ENCODE measurements around the gene NID1. TPM values are rescaled to one million over a fixed set of nuclear protein-coding genes. Genes with fewer than 3 reads are reported as not detected.
"Not testable (repeated sequence)": the region's sequence is repeated elsewhere in the genome, so short reads cannot be mapped to it uniquely, and the experiment has no call there.

NID1 gene
- total RNA-seq, 1 donor from 2014 or later: 321 TPM

DNA sequence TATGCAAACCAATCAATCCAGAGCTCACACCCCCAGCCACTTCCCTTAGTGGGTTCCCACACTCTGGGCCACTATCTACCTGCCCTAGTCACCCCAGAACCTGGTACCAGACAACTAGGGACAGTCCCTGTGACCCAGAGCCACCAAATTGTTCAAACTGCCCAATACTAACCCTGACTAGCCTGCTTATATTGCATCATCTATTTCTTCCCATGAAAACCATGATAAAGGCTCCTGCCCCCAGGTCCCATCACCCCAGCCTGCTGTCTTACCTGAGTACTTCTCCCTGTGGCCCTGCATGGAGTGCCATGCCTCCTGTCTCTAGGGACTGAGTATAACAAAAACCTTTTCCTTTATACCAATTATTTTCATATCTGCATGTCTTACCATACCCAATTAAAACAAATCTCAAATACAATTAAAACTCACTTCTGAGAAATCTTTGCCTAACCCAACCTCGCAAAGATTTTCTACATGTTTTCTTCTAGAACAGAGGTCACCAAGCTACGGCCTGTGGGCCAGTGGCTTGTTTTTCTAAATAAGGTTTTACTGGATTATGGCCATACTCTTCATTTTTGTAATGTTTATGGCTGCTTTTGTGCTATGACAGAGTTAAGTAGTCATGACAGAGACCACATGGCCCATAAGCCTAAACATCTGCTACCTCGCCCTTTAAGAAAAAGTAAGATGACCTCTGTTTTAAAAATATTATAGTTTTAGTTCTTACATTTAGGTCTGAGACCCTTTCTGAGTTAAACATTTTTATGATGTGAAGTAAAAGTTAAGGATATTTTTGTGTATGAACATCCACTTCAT, 31.0 kb upstream of the NID1 start:
- no peak for DNase-seq (ENCODE audit: extremely low read depth, low read depth, low spot score)

DNA sequence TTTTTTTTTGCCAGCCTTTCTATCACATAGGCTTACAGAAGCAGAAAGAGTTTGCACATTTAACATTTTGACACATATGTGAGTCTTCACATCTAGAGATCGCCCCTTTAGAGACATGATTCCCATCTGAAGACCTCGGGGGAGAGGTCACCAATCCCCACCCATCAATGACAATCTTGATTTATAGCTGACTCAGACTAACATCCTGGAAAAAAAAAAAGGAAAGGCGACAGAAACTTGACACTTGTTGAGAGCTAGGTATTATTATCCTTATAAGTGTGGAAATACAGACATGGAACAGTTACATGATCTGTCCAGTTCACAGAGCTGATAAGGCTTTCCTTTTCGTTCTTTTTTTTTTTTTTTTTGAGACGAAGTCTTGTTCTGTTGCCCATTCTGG, 28.0 kb upstream of the NID1 start:
- no peak for DNase-seq (ENCODE audit: extremely low read depth, low read depth, low spot score)

DNA sequence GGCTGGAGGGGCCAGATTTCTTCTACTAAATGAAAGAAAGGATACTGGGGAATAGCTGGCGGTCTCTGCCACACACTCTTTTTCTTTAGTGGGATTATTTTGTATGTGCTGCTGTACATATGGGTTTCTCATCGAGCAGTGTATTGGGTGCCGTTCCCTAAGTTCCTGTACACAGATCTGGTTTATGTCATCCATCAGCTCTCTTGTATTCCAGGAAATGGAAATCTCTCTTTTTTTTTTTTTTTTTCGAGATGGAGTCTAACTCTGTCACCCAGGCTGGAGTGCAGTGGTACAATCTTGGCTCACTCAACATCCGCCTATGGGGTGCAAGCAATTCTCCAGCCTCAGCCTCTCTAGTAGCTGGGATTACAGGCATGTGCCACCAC, 27.0 kb upstream of the NID1 start:
- no peak for DNase-seq (ENCODE audit: extremely low read depth, low read depth, low spot score)

DNA sequence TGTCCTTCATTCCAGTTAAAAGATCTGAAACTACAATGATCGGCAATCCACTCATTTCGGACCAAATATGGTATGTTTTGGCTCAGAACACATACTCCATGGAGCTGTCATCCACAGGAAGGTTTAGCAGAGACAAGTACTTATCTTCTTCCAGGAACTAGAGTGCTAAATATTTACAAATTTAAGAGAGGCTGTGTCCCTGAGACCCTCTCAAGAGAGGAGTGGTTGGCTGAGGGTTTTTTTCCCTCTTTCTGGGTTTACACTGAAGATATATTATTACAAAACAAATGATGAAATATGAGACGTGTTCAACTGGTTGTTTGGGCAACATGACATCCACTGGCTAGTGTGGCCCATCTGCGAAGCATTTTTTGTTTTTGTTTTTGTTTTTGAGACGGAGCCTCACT, 25.9 kb upstream of the NID1 start:
- DNase-seq (ENCODE audit: extremely low read depth, low read depth, low spot score): no peak

DNA sequence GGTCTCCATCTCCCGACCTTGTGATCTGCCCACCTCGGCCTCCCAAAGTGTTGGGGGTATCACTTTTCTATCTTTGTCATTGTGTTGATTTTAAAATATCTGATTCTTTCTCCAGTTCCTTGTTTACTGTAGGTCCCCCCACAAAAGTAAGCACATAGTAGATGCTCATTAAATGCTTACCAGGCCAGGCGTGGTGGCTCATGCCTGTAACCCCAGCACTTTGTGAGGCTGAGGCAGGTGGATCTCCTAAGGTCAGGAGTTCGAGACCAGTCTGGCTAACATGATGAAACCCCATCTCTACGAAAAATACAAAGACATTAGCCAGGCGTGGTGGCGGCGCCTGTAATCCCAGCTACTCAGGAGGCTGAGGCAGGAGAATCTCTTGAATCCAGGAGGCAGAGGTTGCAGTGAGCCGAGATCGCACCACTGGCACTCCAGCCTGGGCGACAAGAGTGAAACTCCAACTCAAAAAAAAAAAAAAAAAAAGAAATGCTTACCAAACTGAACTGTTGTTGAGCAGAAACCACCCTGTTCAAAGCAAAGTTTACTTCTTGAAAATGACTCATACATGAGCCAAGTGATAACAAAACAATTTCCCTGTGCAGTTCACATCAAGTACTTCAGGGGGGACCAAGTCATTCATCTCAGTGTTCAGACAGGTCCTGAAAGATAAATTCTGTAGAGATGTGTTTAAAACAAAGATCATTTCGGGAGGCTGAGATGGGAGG, 24.3 kb upstream of the NID1 start:
- no peak for DNase-seq (ENCODE audit: extremely low read depth, low read depth, low spot score)

DNA sequence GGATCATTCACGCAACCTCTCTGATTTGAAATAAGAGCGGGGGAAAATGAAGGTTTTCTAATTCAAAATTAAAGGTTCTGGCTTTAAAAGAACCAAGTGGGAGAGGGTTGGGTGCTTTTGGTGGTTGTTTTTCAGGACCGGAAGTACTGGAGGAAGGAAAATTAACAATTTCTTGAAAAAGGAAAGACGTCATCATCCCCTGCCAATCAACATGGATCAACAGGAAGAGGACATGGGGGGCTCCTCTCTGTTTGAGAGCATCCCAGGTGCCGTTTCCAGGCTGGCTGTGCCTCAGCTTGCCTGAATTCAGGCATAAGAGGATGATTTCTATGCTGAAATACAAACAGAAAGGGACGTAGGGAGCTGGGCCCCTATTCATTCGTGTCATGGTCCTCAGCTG, 21.6 kb upstream of the NID1 start:
- no peak for DNase-seq (ENCODE audit: extremely low read depth, low read depth, low spot score)

DNA sequence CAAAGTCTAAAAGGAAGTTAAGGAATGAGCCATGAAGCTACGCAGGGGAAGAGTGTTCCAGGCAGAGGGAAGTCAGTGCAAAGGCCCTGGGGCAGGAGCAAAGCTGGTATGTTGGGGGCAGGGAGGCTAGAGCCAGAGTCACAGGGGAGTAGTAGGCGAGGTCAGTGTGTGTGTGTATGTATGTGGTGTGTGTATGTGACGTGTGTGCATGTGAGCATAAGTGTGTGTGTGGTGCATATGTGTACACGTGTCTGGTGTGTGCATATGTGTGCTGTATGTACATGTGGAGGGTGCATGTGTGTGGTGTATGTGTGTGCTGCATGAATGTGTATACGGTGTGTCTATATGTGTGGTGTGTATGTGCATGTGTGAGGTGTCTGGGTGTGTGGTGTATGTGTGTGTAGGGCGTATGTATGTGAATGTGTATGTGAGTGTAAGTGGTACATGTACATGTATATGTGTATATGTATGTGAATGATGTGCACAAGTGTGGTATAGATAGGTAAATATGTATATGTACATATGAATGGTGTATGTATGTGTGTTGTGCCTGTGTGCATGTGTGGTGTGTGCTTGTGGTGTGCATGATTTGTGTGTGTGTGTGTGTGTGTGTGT, 20.8 kb upstream of the NID1 start:
- DNase-seq (ENCODE audit: extremely low read depth, low read depth, low spot score): no peak

DNA sequence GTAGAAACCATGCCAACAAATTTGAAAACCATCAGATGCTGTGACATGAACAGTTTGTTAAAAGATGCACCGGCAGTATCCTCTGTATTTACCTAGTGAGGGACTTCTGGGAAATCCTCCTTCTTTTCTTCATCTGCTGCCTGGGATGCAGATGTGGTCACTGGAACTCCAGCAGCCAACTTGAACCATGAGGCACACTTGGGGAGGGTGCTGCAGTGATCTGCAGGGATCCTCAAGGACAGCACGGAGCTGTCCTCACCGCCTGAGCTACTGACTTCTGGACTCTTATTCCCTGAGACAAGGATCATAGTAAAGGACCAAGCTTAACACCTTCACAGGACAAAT, 19.5 kb upstream of the NID1 start:
- no peak for DNase-seq (ENCODE audit: extremely low read depth, low read depth, low spot score)

DNA sequence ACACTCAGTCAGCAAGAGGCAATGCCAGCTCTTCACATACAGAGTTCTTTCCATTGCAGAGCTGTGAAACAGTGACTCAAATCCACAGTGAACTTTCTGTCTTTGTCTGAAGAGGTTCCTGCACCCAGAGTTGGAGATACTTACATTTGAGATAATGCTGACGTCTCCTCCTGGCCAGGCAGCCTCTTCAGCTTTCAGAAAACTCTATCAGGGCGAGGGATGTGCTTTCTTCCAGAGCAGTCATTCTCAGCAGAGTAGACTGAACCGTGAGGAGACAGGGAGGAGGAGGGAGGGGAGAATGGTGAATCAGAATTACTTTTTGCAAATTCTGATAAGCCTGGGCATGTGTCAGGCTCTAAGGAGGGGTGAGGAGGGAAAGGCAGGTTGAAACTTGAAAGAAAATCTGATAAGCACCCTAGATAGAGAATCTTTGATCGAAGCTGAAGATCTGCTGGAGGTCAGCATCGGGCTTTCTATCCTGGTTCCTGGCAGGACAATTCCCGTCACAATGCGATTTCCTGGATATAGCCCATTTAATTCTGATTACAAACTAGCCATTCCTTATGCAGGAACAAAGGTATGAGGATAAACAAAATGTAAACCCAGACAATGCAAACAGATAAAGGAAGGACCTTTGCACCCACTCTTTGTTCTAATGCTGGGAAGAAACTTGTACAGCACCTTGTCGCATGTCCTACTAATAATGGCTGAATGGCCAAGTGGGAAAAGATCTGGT, 18.9 kb upstream of the NID1 start:
- no peak for DNase-seq (ENCODE audit: extremely low read depth, low read depth, low spot score)

DNA sequence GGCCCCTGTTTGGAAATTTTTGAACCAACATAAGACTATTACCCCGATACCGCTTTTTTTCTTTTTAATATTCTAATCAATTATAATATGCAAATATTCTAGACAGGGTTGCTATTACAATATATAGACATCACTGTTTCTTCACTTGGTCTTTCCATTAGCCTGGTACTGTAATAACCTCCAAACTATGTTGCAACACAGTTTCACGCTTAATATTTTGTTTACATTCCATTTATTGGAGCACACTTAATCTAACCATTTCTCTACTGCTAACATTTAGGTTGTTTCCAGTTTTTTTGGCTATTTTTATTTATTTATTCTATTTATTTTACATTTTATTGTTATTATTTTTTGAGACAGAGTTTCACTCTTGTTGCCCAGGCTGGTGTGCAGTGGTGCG, 17.6 kb upstream of the NID1 start:
- no peak for DNase-seq (ENCODE audit: extremely low read depth, low read depth, low spot score)

DNA sequence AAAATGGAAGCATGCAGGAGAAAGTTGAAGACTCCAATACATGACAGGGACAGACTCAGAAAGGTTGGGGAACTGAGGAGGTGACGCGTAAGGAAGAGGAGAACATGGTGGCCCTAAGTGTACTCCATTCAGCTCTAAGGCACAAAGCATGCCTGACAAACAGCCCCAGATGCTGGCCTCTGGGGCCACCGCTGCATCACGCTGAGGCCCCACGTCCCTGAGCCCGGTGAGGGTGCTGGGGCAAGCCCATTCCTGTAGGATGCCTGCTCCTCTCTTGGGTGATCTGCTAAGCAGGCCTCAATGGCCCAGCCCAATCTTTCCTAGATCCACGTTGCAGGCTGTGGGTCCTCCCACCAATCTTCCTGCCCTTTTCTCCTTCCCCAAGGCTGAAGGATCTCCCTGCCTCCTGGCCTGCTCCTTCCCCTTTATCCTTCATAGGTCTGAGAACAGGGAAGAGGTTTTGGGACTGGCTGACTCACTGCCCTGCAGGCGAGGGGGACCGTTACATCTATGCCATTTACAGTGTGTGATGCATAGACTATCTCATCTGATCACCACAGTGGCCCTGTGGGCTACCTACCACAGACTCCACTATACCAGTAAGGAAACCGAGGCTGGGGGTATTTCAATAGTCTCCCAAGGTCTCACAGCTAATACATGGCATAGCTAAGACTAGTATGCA, 16.8 kb upstream of the NID1 start:
- DNase-seq (ENCODE audit: extremely low read depth, low read depth, low spot score): no peak

DNA sequence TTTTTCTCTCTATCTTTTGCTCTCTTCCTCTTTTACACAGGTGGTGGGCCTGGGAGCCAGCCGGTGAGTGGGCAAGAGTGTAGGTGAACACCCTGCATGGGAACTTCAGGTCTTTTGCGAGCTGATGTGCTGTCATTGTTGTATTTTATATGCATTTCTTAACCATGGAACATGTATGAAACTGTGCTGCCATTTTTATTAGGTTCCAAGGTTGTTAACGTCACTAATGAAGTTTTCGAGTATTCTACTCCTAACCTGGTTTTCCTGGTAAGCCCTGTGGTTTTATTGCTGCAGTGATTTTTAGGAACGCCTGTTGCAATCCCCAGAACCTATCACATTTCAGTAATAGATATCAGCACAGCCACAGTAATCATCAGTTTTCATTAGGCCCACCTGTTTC, 14.8 kb upstream of the NID1 start:
- DNase-seq (ENCODE audit: extremely low read depth, low read depth, low spot score): no peak

DNA sequence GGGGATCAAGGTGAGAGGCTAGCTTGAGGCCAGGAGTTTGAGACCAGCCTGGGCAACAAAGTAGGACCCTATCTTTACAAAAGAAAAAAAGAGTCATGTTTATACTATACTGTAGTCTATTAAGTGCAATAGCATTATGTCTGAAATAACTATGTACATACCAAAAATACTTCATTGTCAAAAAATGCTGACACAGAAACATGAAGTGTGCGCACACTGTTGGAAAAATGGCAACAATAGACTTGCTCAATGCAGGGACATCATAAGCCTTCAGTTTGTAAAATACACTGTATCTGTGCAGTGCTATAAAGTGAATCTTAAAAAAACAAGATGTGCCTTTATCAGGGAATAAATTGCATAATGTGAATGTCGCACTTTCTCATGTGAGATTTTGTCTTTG, 14.1 kb upstream of the NID1 start:
- no peak for DNase-seq (ENCODE audit: extremely low read depth, low read depth, low spot score)

DNA sequence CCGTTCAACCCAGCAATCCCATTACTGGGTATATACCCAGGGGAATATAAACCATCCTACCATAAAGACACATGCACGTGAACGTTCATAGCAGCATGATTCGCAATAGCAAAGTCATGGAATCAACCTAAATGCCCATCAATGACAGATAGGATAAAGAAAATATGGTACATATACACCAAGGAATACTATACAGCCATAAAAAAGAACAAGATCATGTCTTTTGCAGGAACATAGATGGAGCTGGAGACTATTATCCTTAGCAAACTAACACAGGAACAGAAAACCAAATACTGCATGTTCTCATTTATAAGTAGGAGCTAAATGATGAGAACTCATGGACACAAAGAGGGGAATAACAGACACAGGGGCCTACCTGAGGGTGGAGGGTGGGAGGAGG, 13.2 kb upstream of the NID1 start:
- DNase-seq (ENCODE audit: extremely low read depth, low read depth, low spot score): not testable (repeated sequence)

DNA sequence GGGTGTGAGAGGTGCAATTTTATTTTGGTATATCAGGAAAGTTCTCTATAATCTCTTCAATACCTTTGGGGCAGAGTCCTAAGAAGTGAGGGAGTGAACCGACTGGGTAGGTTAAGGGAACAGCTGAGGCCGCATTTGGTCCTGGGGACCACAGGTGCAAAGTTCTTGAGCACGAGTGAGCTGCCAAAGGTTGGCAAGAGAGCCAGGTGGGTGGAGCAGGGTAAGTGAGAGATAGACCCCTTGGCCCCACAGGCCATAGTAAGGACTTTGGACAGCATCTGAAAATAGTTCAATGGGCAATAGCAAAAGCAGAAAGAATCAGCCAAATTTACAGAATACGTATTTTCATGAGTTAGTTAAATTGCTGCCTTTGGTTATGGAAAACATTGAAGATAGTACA, 11.0 kb upstream of the NID1 start:
- no peak for DNase-seq (ENCODE audit: extremely low read depth, low read depth, low spot score)

DNA sequence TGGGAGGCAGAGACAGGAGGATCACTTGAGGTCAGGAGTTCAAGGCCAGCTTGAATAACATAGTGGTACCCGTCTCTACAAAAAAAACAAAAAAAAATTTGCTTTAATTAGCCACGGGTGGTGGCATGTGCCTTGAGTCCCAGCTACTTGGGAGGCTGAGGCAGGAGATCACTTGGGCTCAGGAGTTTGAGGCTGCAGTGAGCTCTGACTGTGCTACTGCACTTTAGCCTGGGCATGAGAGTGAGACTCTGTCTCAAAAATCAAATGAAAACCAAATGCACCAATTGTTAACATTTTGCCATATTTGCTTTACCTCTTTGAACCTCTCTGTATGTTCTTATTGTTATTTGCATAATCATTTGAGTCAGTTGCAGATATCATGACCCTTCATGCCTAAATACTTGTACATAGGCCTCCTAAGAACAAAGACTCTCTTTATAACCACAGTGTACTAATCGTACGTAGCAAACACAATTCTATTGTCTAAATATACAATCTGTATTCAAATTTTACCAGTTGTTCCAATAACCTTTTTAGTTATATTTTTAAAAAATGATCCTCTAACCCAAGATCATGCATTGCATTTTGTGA, 8.5 kb upstream of the NID1 start:
- DNase-seq (ENCODE audit: extremely low read depth, low read depth, low spot score): no peak

DNA sequence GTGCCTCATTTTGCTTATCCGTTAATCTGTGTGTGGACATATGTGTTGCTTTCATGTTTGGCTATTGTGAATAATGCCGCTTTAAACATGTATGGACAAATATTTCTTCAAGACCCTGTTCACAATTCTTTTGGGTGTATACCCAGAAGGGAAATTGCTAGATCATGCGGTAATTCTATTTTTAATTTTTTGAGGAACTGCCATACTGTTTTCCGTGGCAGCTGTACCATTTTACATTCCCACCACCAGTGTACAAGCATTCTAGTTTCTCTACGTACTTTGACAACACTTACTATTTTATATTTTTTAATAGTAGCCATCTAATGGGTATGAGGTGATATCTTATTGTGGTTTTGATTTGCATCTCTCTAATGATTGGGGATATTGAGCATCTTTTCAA, 7.1 kb upstream of the NID1 start:
- DNase-seq (ENCODE audit: extremely low read depth, low read depth, low spot score): no peak

DNA sequence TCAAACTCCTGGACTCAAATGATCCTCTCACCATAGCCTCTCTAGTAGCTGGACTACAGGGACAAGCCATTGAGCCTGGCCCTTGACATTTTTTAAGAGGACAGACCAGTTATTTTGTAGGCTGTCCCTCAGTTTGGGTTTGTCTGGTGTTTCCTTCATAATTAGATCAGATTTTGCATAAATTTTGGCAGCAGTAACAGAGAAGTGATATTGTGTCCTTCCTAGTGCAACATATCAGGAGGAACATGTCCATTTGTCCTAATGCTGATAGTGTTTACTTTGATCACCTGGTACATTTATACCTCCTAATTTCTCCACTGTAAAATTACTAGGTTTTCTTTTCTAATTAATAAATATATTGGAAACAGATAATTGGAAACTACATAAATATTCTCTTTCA, 5.9 kb upstream of the NID1 start:
- no peak for DNase-seq (ENCODE audit: extremely low read depth, low read depth, low spot score)

DNA sequence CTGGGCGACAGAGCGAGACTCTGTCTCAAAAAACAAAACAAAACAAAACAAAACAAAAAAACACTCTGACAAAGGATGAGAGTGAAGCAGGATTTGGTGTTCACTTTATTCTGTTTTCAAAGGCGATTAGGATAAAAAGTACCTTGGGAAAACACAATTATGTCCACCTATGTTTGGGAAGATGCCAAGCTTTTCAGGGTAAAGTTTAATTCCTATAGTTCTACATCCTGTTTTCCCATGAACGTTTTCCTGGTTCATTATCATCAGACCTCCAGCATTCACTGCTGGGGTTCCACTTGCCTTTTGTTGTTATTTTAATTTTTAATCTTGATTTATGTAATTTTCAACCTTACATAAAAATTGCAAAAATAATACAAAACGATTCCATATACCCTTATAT, 4.9 kb upstream of the NID1 start:
- no peak for DNase-seq (ENCODE audit: extremely low read depth, low read depth, low spot score)

DNA sequence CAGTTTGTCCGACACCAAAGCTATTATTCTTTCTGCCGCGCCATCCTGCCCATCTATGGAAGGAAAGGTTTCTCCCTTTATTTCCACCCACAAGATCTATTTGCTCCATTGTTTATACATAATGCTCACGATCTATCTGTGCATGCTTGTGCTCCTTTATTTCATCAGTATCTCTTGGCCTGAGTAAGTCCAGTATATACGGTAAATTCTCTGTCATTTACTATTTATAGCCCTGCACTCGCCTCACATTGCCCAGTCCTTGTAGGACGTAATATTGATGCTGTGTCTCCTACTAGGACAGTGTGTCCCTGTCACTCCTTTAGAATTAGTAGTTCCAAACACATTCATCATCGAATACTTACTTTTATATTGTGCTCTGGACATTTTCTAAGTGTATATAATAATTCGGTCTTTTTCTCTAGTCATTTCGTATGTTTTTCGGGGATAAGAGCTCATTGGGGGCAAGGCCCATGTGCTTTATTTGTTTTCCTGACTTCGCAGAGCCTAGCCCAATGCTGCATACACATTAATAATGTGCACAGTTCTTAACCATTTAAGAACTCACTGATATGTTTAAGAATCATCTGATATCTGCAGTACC, 3.1 kb upstream of the NID1 start:
- DNase-seq (ENCODE audit: extremely low read depth, low read depth, low spot score): no peak
